ENCODE measurements around the gene ALG8. TPM values are rescaled to one million over a fixed set of nuclear protein-coding genes. Genes with fewer than 3 reads are reported as not detected.

The ALG8 gene
- total RNA-seq, 1 donor from 2014 or later: 43.7 TPM

GRCh38 chr11:78057462-78058055 is 81.9 kb downstream of the ALG8 start:
- no peaks in the 10 kb centered on the region for H3K27me3 ChIP-seq (ENCODE audit: insufficient read depth, low read length)
- H3K4me3 ChIP-seq (ENCODE audit: insufficient read depth, low read depth, low read length): no peak overlapping the region
- DNase-seq (ENCODE audit: low read depth) (no peak), FAIRE-seq (no peak)
- H3K4me2 ChIP-seq (ENCODE audit: low read length): no peak overlapping the region
- no peaks in the 10 kb centered on the region for H3K9me3 ChIP-seq (ENCODE audit: insufficient read depth, low read depth, low read length)
- H3K79me2 ChIP-seq (ENCODE audit: insufficient read depth, low read length): no peaks in the 10 kb centered on the region
- H3K27ac Mint-ChIP-seq (ENCODE audit: unreplicated experiment): no peak overlapping the region
- H3K27ac ChIP-seq (ENCODE audit: low read depth, low read length): no peak overlapping the region
- no peaks in the 10 kb centered on the region for H3K36me3 ChIP-seq (ENCODE audit: insufficient read depth, low read length)
- H3K4me3 Mint-ChIP-seq (ENCODE audit: unreplicated experiment): no peak overlapping the region
- no peaks in the 10 kb centered on the region for H3K9me3 Mint-ChIP-seq (ENCODE audit: unreplicated experiment)
- no peak for TF ChIP-seq CTCF (IDR thresholded peaks at IDR 0.05; ENCODE audit: insufficient read depth, low read depth, low read length)
- no peak for TF ChIP-seq EZH2 (IDR thresholded peaks at IDR 0.05; ENCODE audit: insufficient read depth, low read length)
- H3K4me1 ChIP-seq (ENCODE audit: insufficient read depth, low read length): no peaks in the 10 kb centered on the region
- no peak overlapping the region for H3K9ac ChIP-seq (ENCODE audit: low read length)
- no peaks in the 10 kb centered on the region for H3K4me1 Mint-ChIP-seq (ENCODE audit: low read depth, unreplicated experiment)
- H2AFZ ChIP-seq (ENCODE audit: low read depth, low read length): no peak overlapping the region
- no peaks in the 10 kb centered on the region for H3K27me3 Mint-ChIP-seq (ENCODE audit: low read depth, unreplicated experiment)
- H3K36me3 Mint-ChIP-seq (ENCODE audit: low read depth, unreplicated experiment): peaks cover 5% of the 10 kb centered on the region
- no peaks in the 10 kb centered on the region for H4K20me1 ChIP-seq (ENCODE audit: insufficient read depth, low read length)

GRCh38 chr11:78056093-78056492 is 83.3 kb downstream of the ALG8 start:
- Histone ChIP-seq H2AFZ (ENCODE audit: low read depth, low read length) (no peak overlapping the region), H3K9ac (ENCODE audit: low read length) (no peak overlapping the region), H3K79me2 (ENCODE audit: insufficient read depth, low read length) (no peaks in the 10 kb centered on the region), H4K20me1 (ENCODE audit: insufficient read depth, low read length) (no peaks in the 10 kb centered on the region), H3K36me3 (ENCODE audit: insufficient read depth, low read length) (no peaks in the 10 kb centered on the region), H3K27ac (ENCODE audit: low read depth, low read length) (no peak overlapping the region), H3K9me3 (ENCODE audit: insufficient read depth, low read depth, low read length) (no peaks in the 10 kb centered on the region), H3K4me3 (ENCODE audit: insufficient read depth, low read depth, low read length) (no peak overlapping the region), H3K27me3 (ENCODE audit: insufficient read depth, low read length) (no peaks in the 10 kb centered on the region), H3K4me1 (ENCODE audit: insufficient read depth, low read length) (peaks cover 4% of the 10 kb centered on the region), H3K4me2 (ENCODE audit: low read length) (no peak overlapping the region)
- Mint-ChIP-seq H3K4me3 (ENCODE audit: unreplicated experiment) (no peak overlapping the region), H3K9me3 (ENCODE audit: unreplicated experiment) (no peaks in the 10 kb centered on the region), H3K27ac (ENCODE audit: unreplicated experiment) (no peak overlapping the region), H3K36me3 (ENCODE audit: low read depth, unreplicated experiment) (peaks cover 5% of the 10 kb centered on the region), H3K27me3 (ENCODE audit: low read depth, unreplicated experiment) (no peaks in the 10 kb centered on the region), H3K4me1 (ENCODE audit: low read depth, unreplicated experiment) (peaks cover 4% of the 10 kb centered on the region)
- TF ChIP-seq CTCF (IDR thresholded peaks at IDR 0.05; ENCODE audit: insufficient read depth, low read depth, low read length): no peak
- no peak for FAIRE-seq
- DNase-seq (ENCODE audit: low read depth): no peak

GRCh38 chr11:78054971-78055370 is 84.5 kb downstream of the ALG8 start:
- no peak for DNase-seq (ENCODE audit: low read depth)
- TF ChIP-seq EZH2 (IDR thresholded peaks at IDR 0.05; ENCODE audit: insufficient read depth, low read length): no peak
- no peak for TF ChIP-seq CTCF (IDR thresholded peaks at IDR 0.05; ENCODE audit: insufficient read depth, low read depth, low read length)
- Histone ChIP-seq H4K20me1 (ENCODE audit: insufficient read depth, low read length) (no peaks in the 10 kb centered on the region), H3K36me3 (ENCODE audit: insufficient read depth, low read length) (no peaks in the 10 kb centered on the region), H3K4me3 (ENCODE audit: insufficient read depth, low read depth, low read length) (no peak overlapping the region), H3K27ac (ENCODE audit: low read depth, low read length) (no peak overlapping the region), H3K9ac (ENCODE audit: low read length) (no peak overlapping the region), H3K9me3 (ENCODE audit: insufficient read depth, low read depth, low read length) (no peaks in the 10 kb centered on the region), H3K27me3 (ENCODE audit: insufficient read depth, low read length) (no peaks in the 10 kb centered on the region), H3K79me2 (ENCODE audit: insufficient read depth, low read length) (no peaks in the 10 kb centered on the region), H2AFZ (ENCODE audit: low read depth, low read length) (no peak overlapping the region), H3K4me1 (ENCODE audit: insufficient read depth, low read length) (peaks cover 9% of the 10 kb centered on the region), H3K4me2 (ENCODE audit: low read length) (no peak overlapping the region)
- H3K9me3 Mint-ChIP-seq (ENCODE audit: unreplicated experiment): no peaks in the 10 kb centered on the region
- no peaks in the 10 kb centered on the region for H3K27me3 Mint-ChIP-seq (ENCODE audit: low read depth, unreplicated experiment)
- H3K4me3 Mint-ChIP-seq (ENCODE audit: unreplicated experiment): no peak overlapping the region
- H3K36me3 Mint-ChIP-seq (ENCODE audit: low read depth, unreplicated experiment): peaks cover 5% of the 10 kb centered on the region
- FAIRE-seq: no peak
- no peak overlapping the region for H3K27ac Mint-ChIP-seq (ENCODE audit: unreplicated experiment)
- H3K4me1 Mint-ChIP-seq (ENCODE audit: low read depth, unreplicated experiment): peaks cover 10% of the 10 kb centered on the region
